SK-N-SH treated with all-trans-retinoic acid at 6 μM for 48 hours (cell line): Measurements from ENCODE around the gene HS3ST3A1.

ENCODE experiments used
- ATAC-seq: fragments of 200-7000 bp; cut with Tn5 transposase; 3 replicates; pipeline ENCODE4 v1.9.1; 2020; ENCODE audit warnings: mild to moderate bottlenecking, moderate library complexity
- ARNTL ChIP-seq: fragments of 450-650 bp; formaldehyde crosslinking; IDR thresholded peaks from 2 replicates; pipeline ENCODE4 v1.5.0; 2020; ENCODE audit warnings: low read depth, mild to moderate bottlenecking, moderate library complexity, borderline replicate concordance
- CREB5 ChIP-seq: fragments of 250-450 bp; sonication (Bioruptor Pico); IDR thresholded peaks from 2 replicates; pipeline ENCODE4 v1.5.1; 2020; ENCODE audit warnings: low read depth, mild to moderate bottlenecking, moderate library complexity
- CSDC2 ChIP-seq: fragments of 250-450 bp; sonication (Bioruptor Pico); IDR thresholded peaks from 2 replicates; pipeline ENCODE4 v1.5.0; 2020; ENCODE audit warnings: mild to moderate bottlenecking, moderate library complexity
- CSRNP3 ChIP-seq: fragments of 250-450 bp; sonication (Bioruptor Pico); IDR thresholded peaks from 2 replicates; pipeline ENCODE4 v1.5.1; 2021; ENCODE audit warnings: mild to moderate bottlenecking, moderate library complexity
- ESRRG ChIP-seq: fragments of 250-450 bp; sonication (Bioruptor Pico); IDR thresholded peaks from 2 replicates; pipeline ENCODE4 v1.6.1; 2021; ENCODE audit warnings: mild to moderate bottlenecking
- GLIS3 ChIP-seq: fragments of 250-450 bp; sonication (Bioruptor Pico); IDR thresholded peaks from 2 replicates; pipeline ENCODE4 v1.5.0; 2020; ENCODE audit warnings: mild to moderate bottlenecking, moderate library complexity
- OSR1 ChIP-seq: fragments of 250-450 bp; sonication (Bioruptor Pico); IDR thresholded peaks from 2 replicates; pipeline ENCODE4 v1.8.0; 2022; ENCODE audit warnings: moderate library complexity, mild to moderate bottlenecking, inconsistent platforms
- PATZ1 ChIP-seq: fragments of 250-450 bp; sonication (Bioruptor Pico); IDR thresholded peaks from 2 replicates; pipeline ENCODE4 v1.8.0; 2020; ENCODE audit warnings: mild to moderate bottlenecking, moderate library complexity, borderline replicate concordance
- POU6F1 ChIP-seq: fragments of 250-450 bp; sonication (Bioruptor Pico); IDR thresholded peaks from 2 replicates; pipeline ENCODE4 v1.8.0; 2021; ENCODE audit warnings: low read depth, mild to moderate bottlenecking, moderate library complexity, borderline replicate concordance
- RARB ChIP-seq: fragments of 250-450 bp; sonication (Bioruptor Pico); IDR thresholded peaks from 2 replicates; pipeline ENCODE4 v1.8.0; 2021; ENCODE audit warnings: mild to moderate bottlenecking, moderate library complexity
- TCF4 ChIP-seq: fragments of 250-450 bp; sonication (Bioruptor Pico); IDR thresholded peaks from 2 replicates; pipeline ENCODE4 v1.8.0; 2021; ENCODE audit warnings: mild to moderate bottlenecking, moderate library complexity, borderline replicate concordance
- TOX ChIP-seq: fragments of 250-450 bp; sonication (Bioruptor Pico); IDR thresholded peaks from 2 replicates; pipeline ENCODE4 v1.8.0; 2021; ENCODE audit warnings: mild to moderate bottlenecking, moderate library complexity, borderline replicate concordance
- TSHZ2 ChIP-seq: fragments of 250-450 bp; sonication (Bioruptor Pico); IDR thresholded peaks from 2 replicates; pipeline ENCODE4 v1.5.0; 2020; ENCODE audit warnings: mild to moderate bottlenecking, moderate library complexity
- ZFP3 ChIP-seq: fragments of 250-450 bp; sonication (Bioruptor Pico); IDR thresholded peaks from 2 replicates; pipeline ENCODE4 v1.5.0; 2020; ENCODE audit warnings: mild to moderate bottlenecking, moderate library complexity
- ZFP30 ChIP-seq: fragments of 450-650 bp; formaldehyde crosslinking; IDR thresholded peaks from 2 replicates; pipeline ENCODE4 v1.5.0; 2022; ENCODE audit warnings: mild to moderate bottlenecking, moderate library complexity
- ZNF565 ChIP-seq: fragments of 450-650 bp; formaldehyde crosslinking; conservative IDR thresholded peaks from 2 replicates; pipeline ENCODE4 v1.5.0; 2020; ENCODE audit warnings: low read depth, mild to moderate bottlenecking, moderate library complexity
- ZNF70 ChIP-seq: fragments of 450-650 bp; formaldehyde crosslinking; IDR thresholded peaks from 2 replicates; pipeline ENCODE4 v1.5.0; 2020; ENCODE audit warnings: mild to moderate bottlenecking, moderate library complexity
- ZNF8 ChIP-seq: fragments of 450-650 bp; formaldehyde crosslinking; IDR thresholded peaks from 2 replicates; pipeline ENCODE4 v1.5.0; 2020; ENCODE audit warnings: mild to moderate bottlenecking, moderate library complexity

Gene HS3ST3A1

GRCh38 chr17:13636951-13637350 is 35.2 kb upstream of the HS3ST3A1 start (continued):
- TF ChIP-seq TSHZ2 (CRISPR knock-in tag) = no peak

GRCh38 chr17:13635951-13636350 is 34.2 kb upstream of the HS3ST3A1 start:
- no peak for TF ChIP-seq ZFP30 (CRISPR knock-in tag)
- no peak for TF ChIP-seq PATZ1 (CRISPR knock-in tag)
- no peak for TF ChIP-seq OSR1 (CRISPR knock-in tag)
- no peak for TF ChIP-seq TSHZ2 (CRISPR knock-in tag)
- TF ChIP-seq ZFP3 (CRISPR knock-in tag) = no peak
- TF ChIP-seq POU6F1 (CRISPR knock-in tag) = no peak
- TF ChIP-seq ZNF565 (CRISPR knock-in tag) = no peak
- no peak for TF ChIP-seq ARNTL (CRISPR knock-in tag)
- TF ChIP-seq, all 23 proteins: peak for 0
- ATAC-seq = no peak

GRCh38 chr17:13634021-13634420 is 32.3 kb upstream of the HS3ST3A1 start:
- ATAC-seq = no peak
- TF ChIP-seq CSDC2 (no peak), ZNF70 (no peak), ESRRG (CRISPR knock-in tag) (no peak), CREB5 (CRISPR knock-in tag) (no peak), ZNF8 (CRISPR knock-in tag) (no peak), RARB (CRISPR knock-in tag) (no peak), TOX (CRISPR knock-in tag) (no peak), ARNTL (CRISPR knock-in tag) (no peak), TCF4 (CRISPR knock-in tag) (no peak)

GRCh38 chr17:13631529-13631928 is 29.8 kb upstream of the HS3ST3A1 start:
- ATAC-seq = no peak
- no peak for TF ChIP-seq CSRNP3 (CRISPR knock-in tag)
- no peak for TF ChIP-seq RARB (CRISPR knock-in tag)
- TF ChIP-seq ZFP3 (CRISPR knock-in tag) = no peak
- no peak for TF ChIP-seq OSR1 (CRISPR knock-in tag)
- TF ChIP-seq PATZ1 (CRISPR knock-in tag) = no peak
- TF ChIP-seq GLIS3 (CRISPR knock-in tag) = no peak
- no peak for TF ChIP-seq ZFP30 (CRISPR knock-in tag)
- TF ChIP-seq, all 23 proteins: peak for 0
